A673 (cell line): ENCODE measurements around the gene ITCH. TPM values are rescaled to one million over a fixed set of nuclear protein-coding genes. Genes with fewer than 3 reads are reported as not detected.

Experiments
- BruUV-seq: library from RNA; stranded (reverse); fragments of 400-500 nt; replicated peaks from 2 replicates; lab custom pipeline; 2021; lab: Mats Ljungman, UMichigan
- CTCF ChIA-PET: fragments of 300-600 bp; sonication (Branson Sonifier 250); formaldehyde crosslinking; loops from one replicate; lab custom pipeline; 2022; ENCODE audit warnings: antibody characterized with exemption; lab: Charles Lee
- POLR2A ChIA-PET: fragments of 300-600 bp; sonication (Branson Sonifier 250); formaldehyde crosslinking; loops from one replicate; lab custom pipeline; 2022; ENCODE audit warnings: antibody characterized with exemption; ENCODE audit not compliant: low non-redundant PET; lab: Charles Lee
- DNase-seq: peaks from one replicate; pipeline ENCODE4 v3.0.0-alpha.2; 2015; ENCODE audit warnings: low spot score
- H3K27ac ChIP-seq: fragments of 200-600 bp; sonication (generic); 2 replicates; pipeline ENCODE4 v1.5.1; 2016; ENCODE audit warnings: mixed run types, low read depth, mild to moderate bottlenecking, mixed read lengths, antibody characterized with exemption, low read length; ENCODE audit not compliant: poor library complexity, severe bottlenecking
- H3K27me3 ChIP-seq: fragments of 200-600 bp; sonication (generic); replicated peaks from 2 replicates; pipeline ENCODE4 v1.6.1; 2017; ENCODE audit warnings: mixed run types, low read depth, mild to moderate bottlenecking, mixed read lengths, antibody characterized with exemption, low read length; ENCODE audit not compliant: insufficient read depth, poor library complexity
- H3K36me3 ChIP-seq: fragments of 200-600 bp; sonication (generic); 2 replicates; pipeline ENCODE4 v1.6.1; 2016; ENCODE audit warnings: mixed run types, mild to moderate bottlenecking, mixed read lengths, antibody characterized with exemption, low read length; ENCODE audit not compliant: insufficient read depth, poor library complexity, severe bottlenecking
- H3K4me1 ChIP-seq: fragments of 200-600 bp; sonication (generic); 2 replicates; pipeline ENCODE4 v1.6.1; 2017; ENCODE audit warnings: mixed run types, mild to moderate bottlenecking, mixed read lengths, antibody characterized with exemption, low read length; ENCODE audit not compliant: insufficient read depth, poor library complexity, severe bottlenecking
- H3K4me3 ChIP-seq: fragments of 200-600 bp; sonication (generic); 2 replicates; pipeline ENCODE4 v1.5.1; 2016; ENCODE audit warnings: low read depth, mixed run types, mild to moderate bottlenecking, mixed read lengths, low read length; ENCODE audit not compliant: poor library complexity, severe bottlenecking
- H3K9me3 ChIP-seq: fragments of 200-600 bp; sonication (generic); 2 replicates; pipeline ENCODE4 v1.6.1; 2016; ENCODE audit warnings: mixed run types, low read depth, mild to moderate bottlenecking, mixed read lengths, antibody characterized with exemption, low read length; ENCODE audit not compliant: poor library complexity, severe bottlenecking
- EZH2 ChIP-seq: fragments of 200-600 bp; sonication (generic); IDR thresholded peaks from 2 replicates; pipeline ENCODE4 v1.6.1; 2017; ENCODE audit warnings: borderline replicate concordance, low read depth, mild to moderate bottlenecking, mixed read lengths, antibody characterized with exemption, low read length; ENCODE audit not compliant: poor library complexity, severe bottlenecking
- intact Hi-C: fragments of 100-400 bp; cut with micrococcal nuclease; formaldehyde crosslinking; loops from one replicate; pipeline ENCODE4 v1.10.0; 2022; ENCODE audit not compliant: unreplicated experiment
- total RNA-seq: library from RNA; stranded (reverse); gene quantifications from 2 replicates; pipeline ENCODE4 v1.2.3, GENCODE V29; 2021
- TF ChIP-seq, protein P1 (sequence below): fragments of 300-800, 200-600 bp; sonication (generic); conservative IDR thresholded peaks from 2 replicates; pipeline ENCODE4 v1.5.1; 2017; ENCODE audit warnings: low read depth, mild to moderate bottlenecking, antibody characterized with exemption, low read length, moderate library complexity, mixed read lengths

ITCH gene
- total RNA-seq, 1 experiment from 2014 or later = 56.2 TPM

DNA sequence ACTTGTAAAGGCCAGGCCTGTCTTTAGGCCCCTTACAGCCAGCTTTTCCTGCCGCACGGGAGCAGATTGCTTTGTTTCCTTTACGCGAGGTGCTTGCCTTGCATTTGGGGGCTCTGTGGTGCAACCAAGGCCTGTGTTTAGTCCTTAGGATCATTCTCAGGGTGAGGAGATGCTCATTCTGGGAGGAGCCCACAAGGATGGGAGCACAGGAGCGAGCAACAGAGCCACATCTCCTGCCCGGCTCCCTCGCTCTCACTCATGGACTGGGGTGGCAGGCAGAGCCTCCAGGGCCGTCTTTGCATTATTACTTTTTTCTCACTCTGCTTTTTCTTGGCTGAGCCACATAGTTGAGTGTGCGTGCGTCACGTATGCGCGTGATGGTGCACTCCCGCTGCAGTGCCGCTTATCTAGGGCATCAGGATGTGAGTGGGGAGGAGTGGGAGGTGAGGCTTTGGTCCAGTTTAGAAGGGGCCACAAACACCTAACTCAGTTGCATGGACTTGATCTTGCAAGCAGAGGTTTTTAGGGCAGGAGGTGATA, 172.3 kb downstream of the ITCH start:
- POLR2A ChIA-PET = no interaction called here

DNA sequence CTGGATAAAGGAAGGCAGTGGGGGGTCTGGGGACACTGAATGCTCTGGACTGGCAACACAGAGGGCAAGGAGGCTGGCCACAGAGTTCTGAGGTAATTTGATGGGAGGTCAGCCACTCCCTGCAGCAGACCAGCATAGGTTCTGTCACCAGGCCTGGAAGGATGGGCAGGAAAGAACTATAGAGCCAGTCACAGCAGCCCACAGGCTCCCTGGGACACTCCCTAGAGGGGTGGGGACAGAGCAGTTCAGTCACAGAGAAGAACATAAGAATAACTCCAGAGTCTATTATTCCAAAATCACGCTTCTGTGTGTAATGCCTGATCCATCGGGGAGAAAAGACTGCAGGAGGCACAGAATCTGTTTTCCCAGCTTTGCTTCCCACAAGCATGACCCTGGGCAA, 172.8 kb downstream of the ITCH start:
- DNase-seq = no peak
- TF ChIP-seq EZH2 = no peak
- TF ChIP-seq, protein P1, sequence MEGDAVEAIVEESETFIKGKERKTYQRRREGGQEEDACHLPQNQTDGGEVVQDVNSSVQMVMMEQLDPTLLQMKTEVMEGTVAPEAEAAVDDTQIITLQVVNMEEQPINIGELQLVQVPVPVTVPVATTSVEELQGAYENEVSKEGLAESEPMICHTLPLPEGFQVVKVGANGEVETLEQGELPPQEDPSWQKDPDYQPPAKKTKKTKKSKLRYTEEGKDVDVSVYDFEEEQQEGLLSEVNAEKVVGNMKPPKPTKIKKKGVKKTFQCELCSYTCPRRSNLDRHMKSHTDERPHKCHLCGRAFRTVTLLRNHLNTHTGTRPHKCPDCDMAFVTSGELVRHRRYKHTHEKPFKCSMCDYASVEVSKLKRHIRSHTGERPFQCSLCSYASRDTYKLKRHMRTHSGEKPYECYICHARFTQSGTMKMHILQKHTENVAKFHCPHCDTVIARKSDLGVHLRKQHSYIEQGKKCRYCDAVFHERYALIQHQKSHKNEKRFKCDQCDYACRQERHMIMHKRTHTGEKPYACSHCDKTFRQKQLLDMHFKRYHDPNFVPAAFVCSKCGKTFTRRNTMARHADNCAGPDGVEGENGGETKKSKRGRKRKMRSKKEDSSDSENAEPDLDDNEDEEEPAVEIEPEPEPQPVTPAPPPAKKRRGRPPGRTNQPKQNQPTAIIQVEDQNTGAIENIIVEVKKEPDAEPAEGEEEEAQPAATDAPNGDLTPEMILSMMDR = no peak
- no TSS peak for BruUV-seq
- ChIA-PET CTCF (no interaction called here), POLR2A (no interaction called here)
- peaks cover 53% of the 10 kb centered on the region for H3K36me3 ChIP-seq
- no peak overlapping the region for H3K27ac ChIP-seq
- intact Hi-C loops = loop anchor here (5.0 kb wide), 2 partner anchors 171 to 231 kb away; no protein-coding TSS in a partner anchor
- H3K27me3 ChIP-seq = no peaks in the 10 kb centered on the region
- H3K4me3 ChIP-seq = no peak overlapping the region
- no peaks in the 10 kb centered on the region for H3K9me3 ChIP-seq
- H3K4me1 ChIP-seq = no peaks in the 10 kb centered on the region

More for the DNA sequence above, 172.3 kb downstream of the ITCH start:
- H3K27ac ChIP-seq = no peak overlapping the region
- intact Hi-C loops = loop anchor here (5.0 kb wide), 2 partner anchors 172 to 232 kb away; no protein-coding TSS in a partner anchor
- BruUV-seq = no TSS peak
- peaks cover 51% of the 10 kb centered on the region for H3K36me3 ChIP-seq
- no peaks in the 10 kb centered on the region for H3K9me3 ChIP-seq
- no peak overlapping the region for H3K4me3 ChIP-seq
- TF ChIP-seq, protein P1 = no peak
- TF ChIP-seq EZH2 = no peak
- no peaks in the 10 kb centered on the region for H3K4me1 ChIP-seq
- CTCF ChIA-PET = no interaction called here
- no peak for DNase-seq
- no peaks in the 10 kb centered on the region for H3K27me3 ChIP-seq

DNA sequence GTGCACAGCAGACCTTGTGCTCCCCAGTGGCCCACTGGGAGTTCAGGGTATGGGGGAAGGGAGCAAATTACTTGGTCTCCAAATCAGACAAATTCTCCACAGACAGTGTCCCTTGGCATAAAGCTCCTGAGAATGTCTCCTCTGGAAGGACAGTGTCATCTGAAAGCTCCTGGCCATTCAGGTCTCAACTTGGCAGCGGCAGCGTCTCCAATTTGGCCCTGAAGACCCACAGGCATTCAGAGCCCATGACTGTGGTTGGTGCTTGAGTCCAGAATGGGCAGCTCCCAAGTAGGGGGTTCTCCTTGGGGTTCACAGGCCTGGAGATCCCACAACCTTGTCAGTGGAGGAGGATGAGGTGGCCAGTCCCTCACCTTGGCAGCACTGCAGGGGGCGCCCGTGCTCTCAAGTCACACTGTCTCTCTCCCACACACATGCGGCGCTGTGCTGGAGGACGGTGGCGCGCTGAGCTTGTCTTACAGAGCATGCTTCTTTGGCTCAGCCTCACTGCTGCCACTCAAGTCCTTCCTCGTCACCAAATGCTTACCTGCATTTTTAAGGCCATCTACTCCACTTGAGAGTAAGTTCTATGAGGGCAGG, 173.8 kb downstream of the ITCH start:
- peak; percentile 64 for DNase-seq
- no peak overlapping the region for H3K4me3 ChIP-seq
- no peak overlapping the region for H3K27ac ChIP-seq
- POLR2A ChIA-PET = no interaction called here
- no peaks in the 10 kb centered on the region for H3K9me3 ChIP-seq
- no peak for TF ChIP-seq EZH2
- TF ChIP-seq, protein P1 = peak; percentile 66
- no peaks in the 10 kb centered on the region for H3K27me3 ChIP-seq
- no peaks in the 10 kb centered on the region for H3K4me1 ChIP-seq
- BruUV-seq = no TSS peak
- peaks cover 56% of the 10 kb centered on the region for H3K36me3 ChIP-seq
- intact Hi-C loops = loop anchor here (5.0 kb wide), 2 partner anchors 170 to 230 kb away; no protein-coding TSS in a partner anchor
- CTCF ChIA-PET = interaction anchor here (0.6 to 0.7 kb wide), 3 partner anchors 171 to 271 kb away, joined by 3 to 4 read pairs (median 3); no protein-coding TSS in a partner anchor
